ENCODE measurements around the gene LRRTM4.

DNA sequence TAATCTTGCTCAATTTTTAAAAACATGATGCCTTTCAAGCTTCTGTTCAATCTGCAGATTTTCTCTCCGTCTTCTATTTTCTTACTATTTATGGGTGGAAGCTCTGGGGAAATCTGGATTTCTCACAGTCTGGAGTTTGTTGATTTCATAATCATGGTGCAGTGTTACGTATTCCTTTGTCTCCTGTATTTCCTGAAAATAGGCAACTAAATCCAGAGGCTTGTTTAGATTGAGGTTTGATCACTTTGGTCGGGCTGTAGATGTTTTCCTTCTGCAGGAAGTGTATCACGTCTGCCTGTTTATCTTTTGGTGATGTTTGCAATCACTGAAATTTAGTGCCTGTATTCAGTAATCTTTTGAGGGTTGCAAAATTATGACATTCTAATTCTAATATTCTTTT is 487.7 kb downstream of the LRRTM4 start:
- TF ChIP-seq, protein P1, sequence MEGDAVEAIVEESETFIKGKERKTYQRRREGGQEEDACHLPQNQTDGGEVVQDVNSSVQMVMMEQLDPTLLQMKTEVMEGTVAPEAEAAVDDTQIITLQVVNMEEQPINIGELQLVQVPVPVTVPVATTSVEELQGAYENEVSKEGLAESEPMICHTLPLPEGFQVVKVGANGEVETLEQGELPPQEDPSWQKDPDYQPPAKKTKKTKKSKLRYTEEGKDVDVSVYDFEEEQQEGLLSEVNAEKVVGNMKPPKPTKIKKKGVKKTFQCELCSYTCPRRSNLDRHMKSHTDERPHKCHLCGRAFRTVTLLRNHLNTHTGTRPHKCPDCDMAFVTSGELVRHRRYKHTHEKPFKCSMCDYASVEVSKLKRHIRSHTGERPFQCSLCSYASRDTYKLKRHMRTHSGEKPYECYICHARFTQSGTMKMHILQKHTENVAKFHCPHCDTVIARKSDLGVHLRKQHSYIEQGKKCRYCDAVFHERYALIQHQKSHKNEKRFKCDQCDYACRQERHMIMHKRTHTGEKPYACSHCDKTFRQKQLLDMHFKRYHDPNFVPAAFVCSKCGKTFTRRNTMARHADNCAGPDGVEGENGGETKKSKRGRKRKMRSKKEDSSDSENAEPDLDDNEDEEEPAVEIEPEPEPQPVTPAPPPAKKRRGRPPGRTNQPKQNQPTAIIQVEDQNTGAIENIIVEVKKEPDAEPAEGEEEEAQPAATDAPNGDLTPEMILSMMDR (IDR thresholded peaks at IDR 0.05; ENCODE audit: low read length) = no peak
- no peak for TF ChIP-seq EZH2 (IDR thresholded peaks at IDR 0.05; ENCODE audit: borderline replicate concordance, low read length)

Measured in OCI-LY1 (cell line).